IPS-20b (cell line): ENCODE measurements around the gene LKAAEAR1.

Experiments used
- H3K27ac ChIP-seq: one replicate; pipeline ENCODE4 v1.5.1; 2013; ENCODE audit warnings: low read length
- H3K27me3 ChIP-seq: 2 replicates; pipeline ENCODE4 v1.6.1; 2013; ENCODE audit warnings: mild to moderate bottlenecking, low read length, inconsistent platforms; ENCODE audit not compliant: insufficient read depth
- H3K36me3 ChIP-seq: 2 replicates; pipeline ENCODE4 v1.6.1; 2013; ENCODE audit warnings: low read depth, mild to moderate bottlenecking, inconsistent platforms, low read length, moderate library complexity; ENCODE audit not compliant: insufficient read depth
- H3K4me1 ChIP-seq: 2 replicates; pipeline ENCODE4 v1.6.1; 2013; ENCODE audit warnings: mild to moderate bottlenecking, control low read depth, inconsistent platforms, low read length, moderate library complexity; ENCODE audit not compliant: insufficient read depth
- H3K4me3 ChIP-seq: 2 replicates; pipeline ENCODE4 v1.5.1; 2013; ENCODE audit warnings: mild to moderate bottlenecking, low read length, inconsistent platforms
- H3K9ac ChIP-seq: 2 replicates; pipeline ENCODE4 v1.6.1; 2013; ENCODE audit warnings: low read depth, mild to moderate bottlenecking, inconsistent platforms, low read length, moderate library complexity
- H3K9me3 ChIP-seq: 2 replicates; pipeline ENCODE4 v1.6.1; 2013; ENCODE audit warnings: mild to moderate bottlenecking, low read depth, low read length, inconsistent platforms; ENCODE audit not compliant: insufficient read depth

Gene LKAAEAR1

DNA sequence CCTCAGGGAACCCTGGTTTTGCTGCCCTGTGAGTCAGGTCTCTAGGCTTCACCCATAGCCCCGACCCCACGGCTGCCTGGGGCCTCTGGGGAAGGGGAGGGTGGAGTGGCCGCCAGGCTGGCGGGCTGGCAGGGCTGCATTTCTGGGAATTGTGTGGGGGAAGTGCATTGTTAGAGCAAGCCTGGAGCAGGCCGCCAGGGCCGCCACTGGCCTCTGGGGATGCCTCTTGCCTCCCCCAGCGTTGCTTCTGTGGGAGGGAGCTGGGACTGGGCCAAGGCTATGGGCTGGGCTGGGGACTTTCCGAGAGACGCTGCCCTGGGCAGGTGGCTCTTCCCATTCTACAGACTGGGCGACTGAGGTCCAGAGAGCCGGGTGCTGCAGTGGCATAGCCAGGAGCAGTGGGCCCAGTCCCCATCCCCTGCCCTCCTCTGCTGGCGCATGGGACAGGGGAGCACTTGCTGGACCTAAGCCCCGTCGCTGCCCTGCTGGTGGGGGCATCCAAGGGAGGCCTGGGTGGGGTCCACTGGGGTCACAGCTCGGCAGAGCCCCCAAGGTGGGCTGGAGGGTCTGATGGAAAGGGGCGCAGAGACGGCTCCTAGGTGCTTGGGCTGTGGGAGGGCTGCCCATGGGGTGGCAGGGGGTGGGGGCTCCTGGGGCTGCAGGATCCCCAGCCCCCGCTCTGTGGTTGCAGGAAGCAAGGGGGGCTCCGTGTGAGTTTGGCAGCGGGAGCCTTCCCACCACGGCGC, 28.1 kb downstream of the LKAAEAR1 start:
- H3K4me1 ChIP-seq: peaks cover 4% of the 10 kb centered on the region; the same call in 1 of the 2 replicates
- H3K27ac ChIP-seq: no peak overlapping the region
- no peaks in the 10 kb centered on the region for H3K9me3 ChIP-seq
- no peaks in the 10 kb centered on the region for H3K36me3 ChIP-seq
- no peak overlapping the region for H3K4me3 ChIP-seq
- H3K27me3 ChIP-seq: peaks cover 17% of the 10 kb centered on the region
- no peak overlapping the region for H3K9ac ChIP-seq

DNA sequence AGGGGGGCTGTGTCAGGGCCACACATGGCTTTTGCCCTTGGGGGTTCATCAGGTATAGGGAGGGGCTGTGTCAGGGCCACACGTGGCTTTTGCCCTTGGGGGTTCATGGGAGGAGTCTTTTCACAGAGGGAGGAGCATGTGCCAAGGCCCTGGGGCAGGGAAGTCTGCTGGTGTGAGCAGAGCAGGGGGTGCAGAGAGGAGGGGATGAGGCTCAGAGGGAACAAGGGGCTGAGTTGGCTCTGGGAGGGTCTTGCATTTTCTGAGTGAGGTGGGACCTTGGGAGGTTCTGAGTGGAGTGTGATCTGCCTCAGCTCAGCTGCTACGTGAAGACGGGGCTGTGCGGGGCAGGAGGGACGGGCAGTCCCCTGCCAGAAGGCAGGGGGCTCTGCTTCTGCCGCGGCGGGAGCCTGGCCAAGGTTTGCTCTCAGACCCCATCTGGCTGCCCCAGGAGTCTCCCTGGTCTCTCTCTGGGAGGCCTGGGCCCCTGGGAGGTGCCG, 28.8 kb downstream of the LKAAEAR1 start:
- Histone ChIP-seq H3K4me1 (peaks cover 4% of the 10 kb centered on the region; the same call in 1 of the 2 replicates), H3K4me3 (no peak overlapping the region), H3K9me3 (no peaks in the 10 kb centered on the region), H3K27me3 (peaks cover 24% of the 10 kb centered on the region), H3K36me3 (no peaks in the 10 kb centered on the region), H3K9ac (no peak overlapping the region), H3K27ac (no peak overlapping the region)

DNA sequence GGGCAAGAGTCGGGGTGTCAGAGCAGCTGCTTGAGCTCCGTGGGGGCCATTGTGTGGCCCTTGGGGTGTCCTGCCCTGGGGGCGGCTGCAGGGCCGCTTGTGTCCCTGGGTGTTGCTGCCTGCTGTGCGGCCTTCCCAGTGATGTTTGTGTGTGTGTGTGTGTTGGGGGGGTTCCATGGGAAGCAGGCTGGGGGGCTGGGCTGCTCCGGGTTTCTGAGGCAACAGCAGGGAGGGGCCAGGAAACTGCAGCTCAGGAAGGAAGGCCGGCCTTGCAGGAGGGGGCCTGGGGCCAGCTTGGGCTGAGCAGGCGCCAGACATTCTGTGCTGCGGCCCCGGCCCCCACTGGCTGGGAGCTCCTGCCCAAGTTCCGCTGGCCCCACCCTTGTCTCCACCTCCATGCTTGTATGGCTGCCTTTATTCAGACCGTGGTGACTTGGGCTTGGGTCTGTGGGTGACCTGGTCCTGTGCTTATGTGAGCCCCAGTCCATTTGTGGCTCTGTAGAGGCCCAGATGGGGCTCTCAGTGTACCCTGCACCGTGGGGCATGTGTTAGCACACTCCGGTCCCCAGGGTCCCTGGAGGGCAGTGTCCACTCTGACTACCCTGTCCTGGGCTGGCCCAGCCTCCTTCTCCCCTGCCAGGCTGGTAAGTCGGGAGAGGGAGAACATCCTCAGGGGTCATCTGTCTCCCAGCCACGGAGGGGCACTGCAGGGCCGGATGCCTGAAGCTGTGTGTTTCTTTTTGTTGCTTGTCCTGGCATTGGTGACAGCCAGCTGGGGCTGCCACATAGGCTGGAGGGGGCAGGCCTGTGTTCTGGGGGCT, 30.1 kb downstream of the LKAAEAR1 start:
- Histone ChIP-seq H3K4me3 (no peak overlapping the region), H3K9ac (no peak overlapping the region), H3K9me3 (no peaks in the 10 kb centered on the region), H3K4me1 (peaks cover 4% of the 10 kb centered on the region; the same call in 1 of the 2 replicates), H3K27me3 (peaks cover 34% of the 10 kb centered on the region), H3K27ac (no peak overlapping the region), H3K36me3 (no peaks in the 10 kb centered on the region)

- no peak overlapping the region for H3K4me3 ChIP-seq
- no peak overlapping the region for H3K27ac ChIP-seq
- peaks cover 4% of the 10 kb centered on the region; the same call in 1 of the 2 replicates for H3K4me1 ChIP-seq
- no peak overlapping the region for H3K9ac ChIP-seq
- H3K9me3 ChIP-seq: no peaks in the 10 kb centered on the region
- peaks cover 42% of the 10 kb centered on the region for H3K27me3 ChIP-seq
- no peaks in the 10 kb centered on the region for H3K36me3 ChIP-seq
Observed at GRCh38 chr20:64052987-64053840, 31.0 kb downstream of the LKAAEAR1 start.

DNA sequence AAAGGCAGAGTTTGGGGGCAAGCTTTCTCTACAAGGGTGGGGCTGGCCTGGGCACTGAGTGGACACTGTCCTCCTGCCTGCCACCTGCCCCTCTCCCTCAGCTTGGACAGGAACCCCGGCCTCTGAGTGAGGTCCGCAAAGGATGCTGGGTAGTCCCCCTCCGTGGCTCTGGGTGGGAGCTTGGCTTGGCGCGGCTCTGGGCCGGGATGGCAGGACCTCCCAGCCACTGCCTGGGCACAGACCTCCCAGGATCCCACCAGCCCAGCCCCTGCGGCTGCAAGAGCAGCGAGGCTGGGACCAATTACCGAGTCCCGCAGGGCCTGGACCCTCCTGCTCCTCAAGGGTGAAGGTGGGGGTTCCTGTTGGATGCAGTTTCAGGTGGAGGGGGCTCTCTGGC, 31.9 kb downstream of the LKAAEAR1 start:
- no peaks in the 10 kb centered on the region for H3K9me3 ChIP-seq
- no peak overlapping the region for H3K27ac ChIP-seq
- no peak overlapping the region for H3K9ac ChIP-seq
- no peak overlapping the region for H3K4me3 ChIP-seq
- peaks cover 4% of the 10 kb centered on the region; the same call in 1 of the 2 replicates for H3K4me1 ChIP-seq
- no peaks in the 10 kb centered on the region for H3K36me3 ChIP-seq
- peaks cover 51% of the 10 kb centered on the region for H3K27me3 ChIP-seq

- Histone ChIP-seq H3K4me1 (peaks cover 4% of the 10 kb centered on the region; the same call in 1 of the 2 replicates), H3K36me3 (no peaks in the 10 kb centered on the region), H3K9ac (no peak overlapping the region), H3K27ac (no peak overlapping the region), H3K4me3 (no peak overlapping the region), H3K9me3 (no peaks in the 10 kb centered on the region), H3K27me3 (peaks cover 57% of the 10 kb centered on the region)
Observed at GRCh38 chr20:64051561-64052325, 32.5 kb downstream of the LKAAEAR1 start.

- Histone ChIP-seq H3K27me3 (peaks cover 64% of the 10 kb centered on the region), H3K4me3 (no peak overlapping the region), H3K4me1 (peaks cover 4% of the 10 kb centered on the region; the same call in 1 of the 2 replicates), H3K27ac (no peak overlapping the region), H3K9me3 (no peaks in the 10 kb centered on the region), H3K36me3 (no peaks in the 10 kb centered on the region), H3K9ac (no peak overlapping the region)
Observed at GRCh38 chr20:64051033-64051452, 33.2 kb downstream of the LKAAEAR1 start.

DNA sequence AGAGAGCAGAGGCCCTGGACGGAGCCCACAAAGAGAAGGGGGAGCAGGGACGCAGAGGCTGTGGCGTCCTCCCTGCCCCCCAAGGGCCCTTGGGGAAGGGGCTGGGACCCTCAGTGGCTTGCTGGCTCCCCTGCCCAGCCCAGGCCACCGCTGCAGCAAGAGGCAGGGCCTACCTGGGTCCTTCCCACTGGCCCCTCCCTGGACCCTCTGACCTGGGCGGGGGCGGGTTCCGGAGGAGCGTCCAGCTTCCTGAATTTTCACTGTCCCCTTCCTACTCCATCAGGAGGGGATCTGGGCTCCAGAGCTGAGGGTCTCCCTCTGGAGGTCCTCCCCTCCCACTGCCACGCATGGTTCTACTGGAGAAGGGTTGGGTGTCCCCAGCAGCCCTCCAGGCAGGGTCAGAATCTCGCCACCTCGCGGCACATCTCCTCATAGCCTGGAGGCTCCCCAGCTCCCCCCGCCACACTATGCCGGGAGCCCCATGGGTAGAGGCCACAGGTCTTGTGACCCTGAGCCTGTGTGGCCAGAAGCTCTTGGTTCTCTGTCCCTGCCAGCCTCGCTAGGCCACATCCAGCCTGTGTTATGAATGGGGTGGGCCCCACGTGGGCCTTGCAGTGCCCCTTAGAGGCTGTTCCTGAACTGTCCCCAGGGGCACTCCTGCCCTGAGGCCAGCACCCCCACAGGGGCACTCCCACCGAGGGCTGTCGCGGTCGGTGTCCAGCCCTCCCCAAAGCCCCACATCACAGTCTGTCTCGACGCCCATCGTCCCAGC, 33.8 kb downstream of the LKAAEAR1 start:
- Histone ChIP-seq H3K4me1 (peaks cover 4% of the 10 kb centered on the region; the same call in 1 of the 2 replicates), H3K9me3 (no peaks in the 10 kb centered on the region), H3K36me3 (no peaks in the 10 kb centered on the region), H3K9ac (no peak overlapping the region), H3K4me3 (no peak overlapping the region), H3K27me3 (peaks cover 70% of the 10 kb centered on the region), H3K27ac (no peak overlapping the region)

- Histone ChIP-seq H3K27me3 (peaks cover 76% of the 10 kb centered on the region), H3K9me3 (no peaks in the 10 kb centered on the region), H3K36me3 (no peaks in the 10 kb centered on the region), H3K27ac (no peak overlapping the region), H3K4me3 (no peak overlapping the region), H3K9ac (no peak overlapping the region), H3K4me1 (peaks cover 4% of the 10 kb centered on the region; the same call in 1 of the 2 replicates)
Observed at GRCh38 chr20:64049878-64050260, 34.3 kb downstream of the LKAAEAR1 start.
